HG03025 (cell line): Measurements from ENCODE around the gene IFT80.

Experiments
- ATAC-seq: cut with Tn5 transposase; IDR thresholded peaks from one replicate; pipeline ENCODE4 v1.9.1; 2021; ENCODE audit warnings: mild to moderate bottlenecking, moderate library complexity; ENCODE audit not compliant: unreplicated experiment, low FRiP score

The IFT80 gene

DNA sequence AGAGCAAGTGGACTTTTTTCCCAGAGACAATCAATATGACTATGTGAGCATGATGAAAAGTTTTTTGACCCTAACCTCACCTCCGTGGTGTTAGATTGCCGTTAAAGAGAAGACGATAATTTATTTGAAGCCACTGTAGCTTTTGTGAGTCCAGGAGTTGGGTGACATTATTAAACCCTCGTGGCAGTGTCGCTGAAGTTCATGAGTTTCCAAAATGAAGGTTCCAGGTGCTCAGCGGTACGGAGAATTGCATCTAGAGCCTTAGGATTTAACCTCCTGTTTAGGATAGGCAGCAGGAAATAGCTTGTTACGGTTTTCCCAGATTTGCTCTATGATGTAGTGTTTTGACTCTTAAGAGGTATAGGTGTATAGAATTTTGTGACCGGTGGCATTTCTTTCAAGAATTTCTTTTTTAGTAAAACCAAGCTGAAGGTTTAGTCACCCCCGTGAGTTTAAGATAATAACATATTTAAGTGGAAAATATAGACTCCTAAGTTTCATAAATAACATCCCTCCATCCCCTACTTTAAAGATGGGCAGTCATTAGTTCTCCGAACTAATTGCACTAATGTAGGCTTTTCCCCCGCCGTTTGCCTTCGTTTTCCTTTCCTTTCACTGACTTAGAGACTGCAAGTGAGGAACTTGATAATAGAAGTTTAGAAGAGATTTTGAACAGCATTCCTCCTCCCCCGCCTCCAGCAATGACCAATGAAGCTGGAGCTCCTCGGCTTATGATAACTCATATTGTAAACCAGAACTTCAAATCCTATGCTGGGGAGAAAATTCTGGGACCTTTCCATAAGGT lies 2.5 kb upstream of the IFT80 start:
- no peak for ATAC-seq

DNA sequence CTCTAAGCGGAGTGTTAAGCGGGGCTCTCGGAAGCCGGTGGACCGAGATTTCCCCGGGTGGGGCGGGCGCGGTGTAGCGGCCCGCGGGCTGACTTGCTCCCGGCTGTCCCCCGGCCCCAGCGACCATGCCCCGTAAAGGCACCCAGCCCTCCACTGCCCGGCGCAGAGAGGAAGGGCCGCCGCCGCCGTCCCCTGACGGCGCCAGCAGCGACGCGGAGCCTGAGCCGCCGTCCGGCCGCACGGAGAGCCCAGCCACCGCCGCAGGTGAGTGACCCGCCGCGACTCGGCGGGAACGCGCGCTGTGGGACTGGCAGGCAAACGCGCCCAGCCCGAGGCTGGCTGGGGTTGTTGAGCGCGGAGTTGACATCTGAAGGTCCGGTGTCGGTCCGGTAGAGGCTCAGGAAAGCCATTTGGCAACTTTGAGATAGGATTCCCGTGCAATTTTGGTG lies 1.7 kb upstream of the IFT80 start:
- ATAC-seq, result no peak

DNA sequence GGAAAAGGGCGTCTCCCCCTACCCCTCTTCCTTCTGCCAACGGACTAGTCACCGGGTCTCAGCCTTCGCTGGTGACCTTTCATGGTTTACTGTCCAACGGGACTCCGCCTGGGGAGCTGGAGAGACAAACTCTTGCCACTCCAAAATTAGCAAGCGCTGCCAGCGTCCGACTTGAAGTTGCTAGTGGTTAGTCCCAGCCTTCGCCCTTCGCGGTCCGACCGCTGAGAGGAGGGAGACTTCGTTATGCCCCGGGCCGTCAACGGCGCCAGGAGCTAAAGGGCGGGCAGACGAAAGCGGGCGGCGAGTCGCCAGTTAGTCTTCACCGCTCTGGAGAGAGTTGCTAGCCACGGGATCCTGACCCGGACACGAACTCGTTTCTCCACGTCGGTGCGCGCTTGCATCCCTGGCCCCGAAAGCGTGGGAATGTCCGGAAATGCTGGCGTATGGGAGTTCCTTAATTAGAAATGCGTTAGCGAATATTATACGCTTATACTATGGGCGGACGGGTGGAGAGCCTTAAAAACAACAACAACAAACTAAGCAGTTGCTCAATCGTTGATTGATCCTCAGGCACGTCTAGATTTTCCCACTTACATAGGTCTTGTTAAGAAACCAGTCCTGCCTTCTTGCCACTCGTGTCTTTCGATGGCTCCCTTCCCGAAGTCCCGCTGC lies 1.1 kb upstream of the IFT80 start:
- peak; percentile 15 for ATAC-seq

DNA sequence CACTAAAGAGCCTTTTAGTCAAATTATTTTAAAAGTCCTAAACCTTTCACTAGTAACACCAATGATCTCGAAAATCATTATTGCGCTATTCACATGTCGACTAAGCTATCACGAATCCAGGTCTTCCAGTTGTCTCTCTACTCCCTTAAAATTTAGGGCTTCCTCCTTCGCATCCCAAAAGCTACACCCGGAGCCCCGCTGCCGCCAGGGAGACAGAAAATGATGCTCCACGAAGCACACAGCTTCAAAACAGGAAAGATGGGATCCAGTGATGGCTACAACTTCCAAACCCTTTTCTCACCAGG lies 253 bp downstream of the IFT80 start:
- peak; percentile 4 for ATAC-seq

DNA sequence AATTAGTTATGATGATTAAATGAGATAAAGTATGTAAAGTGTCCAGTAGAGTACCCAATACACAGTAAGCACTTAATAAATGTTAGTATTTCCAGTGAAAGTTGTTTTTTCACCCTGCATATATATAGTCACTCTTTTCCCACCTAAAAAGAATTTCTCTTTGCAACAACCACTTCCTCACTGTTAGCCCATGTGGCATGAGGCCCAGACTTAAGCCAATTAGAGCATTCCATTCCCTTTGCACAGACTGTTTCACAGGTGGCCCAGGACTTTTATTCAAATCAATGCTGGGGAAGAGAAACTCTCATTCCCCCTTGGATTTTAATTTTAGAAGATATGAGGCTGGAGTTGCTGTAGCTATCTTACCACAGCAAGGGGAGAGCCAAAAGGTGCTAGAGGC lies 3.7 kb downstream of the IFT80 start:
- no peak for ATAC-seq

DNA sequence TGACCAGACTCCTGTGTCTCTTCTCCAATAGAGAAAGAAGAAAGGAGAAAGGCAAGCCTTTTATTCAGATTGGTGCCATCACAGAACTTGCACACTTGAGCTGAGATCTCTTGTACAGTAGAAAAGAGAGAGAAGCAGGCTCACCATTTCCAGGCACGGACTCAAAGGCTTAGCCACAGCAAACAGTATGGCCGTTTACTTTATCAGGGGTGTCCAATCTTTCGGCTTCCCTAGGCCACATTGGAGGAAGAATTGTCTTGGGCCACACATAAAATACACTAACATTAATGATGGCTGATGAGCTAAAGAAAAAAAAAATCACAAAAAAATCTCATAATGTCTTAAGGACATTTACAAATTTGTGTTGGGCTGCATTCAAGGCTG lies 5.0 kb downstream of the IFT80 start:
- no peak for ATAC-seq

DNA sequence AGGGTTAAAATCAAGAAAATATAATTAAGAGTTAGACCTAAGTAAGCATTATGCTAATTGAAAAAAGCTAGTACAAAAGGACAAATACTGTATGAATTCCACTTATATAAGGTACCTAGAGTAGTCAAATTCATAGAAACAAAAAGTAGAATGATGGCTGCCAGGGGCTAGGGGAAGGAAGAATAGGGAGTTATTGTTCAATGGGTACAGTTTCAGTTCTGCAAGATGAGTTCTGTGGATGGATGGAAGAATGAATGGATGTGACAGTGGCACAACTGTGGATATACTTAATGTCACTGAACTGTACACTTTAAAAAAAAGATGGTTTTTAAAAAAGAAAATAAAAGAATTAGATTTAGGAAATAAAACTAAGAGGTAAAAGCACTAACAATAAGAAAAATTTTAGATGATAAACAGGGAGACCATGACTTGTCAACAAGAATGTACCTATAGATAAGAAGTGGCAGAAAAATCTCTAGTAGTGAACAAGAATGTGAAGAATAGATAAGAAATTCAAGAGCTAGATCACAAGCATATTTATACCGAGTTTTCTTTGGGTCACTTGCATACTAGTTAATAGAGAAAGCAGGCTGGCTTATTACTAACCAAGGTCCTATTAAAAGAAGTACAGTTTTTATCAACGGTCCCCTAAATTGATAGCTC lies 5.5 kb downstream of the IFT80 start:
- ATAC-seq, result no peak

DNA sequence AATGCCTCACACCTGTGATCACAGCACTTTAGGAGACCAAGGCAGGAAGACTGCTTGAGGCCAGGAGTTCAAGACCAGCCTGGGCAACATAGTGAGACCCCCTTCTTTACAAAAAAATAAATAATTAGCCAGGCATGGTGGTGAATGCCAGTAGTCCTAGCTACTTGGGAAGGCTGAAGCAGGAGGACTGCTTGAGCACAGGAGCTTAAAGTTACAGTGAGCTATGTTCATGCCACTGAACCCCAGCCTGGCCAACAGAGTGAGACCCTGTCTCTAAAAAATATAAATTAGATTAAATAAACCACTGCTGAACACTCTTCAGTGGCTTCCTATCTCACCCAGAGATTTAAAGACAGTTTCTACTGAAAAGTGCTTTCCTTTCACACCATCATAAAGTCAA lies 6.2 kb downstream of the IFT80 start:
- ATAC-seq, result no peak

DNA sequence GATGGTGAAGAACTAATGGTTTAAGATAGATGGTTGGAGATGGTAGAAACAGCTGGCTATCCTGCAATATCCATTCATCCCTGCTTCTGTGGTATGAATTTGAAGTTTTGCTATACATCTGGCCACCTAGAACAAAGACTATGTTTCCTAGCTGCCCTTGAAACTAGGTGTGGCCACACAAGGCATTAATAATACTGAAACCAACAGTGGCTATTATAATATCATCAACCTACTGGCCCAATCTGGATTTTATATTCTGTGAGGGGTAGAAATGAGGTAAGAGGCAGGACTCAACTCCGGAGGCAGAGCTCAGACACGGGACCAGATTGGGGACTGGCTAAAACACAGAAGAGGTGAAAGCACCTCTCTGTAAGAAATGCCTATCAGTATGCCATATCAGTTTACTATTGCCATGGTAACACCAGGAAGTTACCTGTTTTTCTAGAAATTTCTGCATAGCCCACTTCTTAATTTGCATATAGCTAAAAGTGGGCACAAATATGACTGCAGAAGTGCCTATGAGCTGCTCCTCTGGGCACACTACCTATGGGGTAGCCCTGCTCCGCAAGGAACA lies 8.4 kb downstream of the IFT80 start:
- ATAC-seq, result no peak

DNA sequence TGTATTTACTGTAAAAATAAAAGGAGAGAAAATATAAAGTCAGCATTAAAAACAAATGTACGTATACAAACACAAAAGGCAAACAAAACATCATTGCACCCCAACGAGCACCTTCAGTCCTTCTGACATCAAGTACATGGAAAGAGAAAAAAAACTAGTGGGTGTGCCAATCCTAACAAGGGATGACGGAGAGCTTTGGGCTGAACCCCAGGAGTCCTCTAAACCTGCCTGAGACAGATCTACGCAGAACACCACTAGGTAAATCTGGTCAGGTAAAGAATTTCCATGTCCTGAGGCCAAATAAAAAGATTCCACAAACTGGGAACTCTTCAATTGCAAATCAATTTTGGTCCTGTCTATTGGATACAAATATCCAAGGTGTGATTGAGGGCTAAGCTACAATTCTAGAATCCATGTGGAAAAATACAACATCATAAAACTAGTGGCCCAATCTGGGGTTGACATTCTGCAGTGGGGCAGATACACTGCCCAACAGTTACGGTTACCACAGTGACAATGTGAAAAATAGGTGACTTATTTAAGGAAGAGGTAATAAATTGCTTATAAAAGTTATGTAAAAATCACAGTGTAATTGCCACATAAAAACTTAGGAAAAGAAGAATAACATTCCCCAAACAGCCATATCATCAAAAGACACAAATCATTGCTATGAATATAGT lies 14.2 kb downstream of the IFT80 start:
- no peak for ATAC-seq

DNA sequence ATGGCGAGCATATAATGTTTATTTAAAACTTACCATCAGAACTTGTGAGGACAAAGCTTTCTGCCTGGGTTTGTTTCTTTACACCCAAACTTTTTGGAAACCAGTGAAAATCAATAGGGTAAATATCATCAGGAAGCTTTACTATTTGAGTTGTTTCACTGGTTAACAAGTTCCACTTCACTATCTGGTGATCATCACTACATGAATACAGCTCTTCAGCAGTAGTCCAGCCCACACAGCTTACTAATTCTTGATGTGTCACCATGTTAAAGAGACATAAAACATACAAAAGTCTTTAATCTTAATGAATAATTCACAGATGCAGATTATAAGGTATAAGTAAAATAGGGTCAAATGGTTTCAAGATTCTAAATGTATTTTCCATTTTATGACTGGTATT lies 17.6 kb downstream of the IFT80 start:
- no peak for ATAC-seq

DNA sequence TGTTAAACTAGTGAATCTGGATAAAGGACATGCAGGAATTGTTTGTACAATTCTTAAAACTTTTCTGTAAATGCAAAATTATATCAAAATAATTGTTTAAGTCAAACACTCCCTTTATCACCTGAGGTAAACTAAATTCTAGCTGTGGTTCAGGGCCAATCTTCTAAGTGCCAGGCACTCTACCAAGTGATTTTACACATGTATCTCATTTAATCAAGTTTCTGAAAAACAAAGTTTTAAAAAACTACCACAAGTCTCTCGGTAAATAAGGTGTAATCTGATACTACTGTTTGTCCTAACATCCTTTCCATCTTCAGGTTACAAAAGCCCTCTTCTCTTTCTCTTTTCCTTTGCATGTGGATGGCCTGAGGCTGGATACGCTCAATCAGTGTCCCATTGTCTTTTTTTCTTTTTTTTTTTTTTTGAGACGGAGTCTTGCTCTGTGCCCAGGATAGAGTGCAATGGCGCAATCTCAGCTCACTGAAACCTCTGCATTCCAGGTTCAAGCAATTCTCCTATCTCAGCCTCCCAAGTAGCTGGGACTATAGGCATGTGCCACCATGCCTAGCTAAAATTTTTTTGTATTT lies 19.3 kb downstream of the IFT80 start:
- no peak for ATAC-seq

DNA sequence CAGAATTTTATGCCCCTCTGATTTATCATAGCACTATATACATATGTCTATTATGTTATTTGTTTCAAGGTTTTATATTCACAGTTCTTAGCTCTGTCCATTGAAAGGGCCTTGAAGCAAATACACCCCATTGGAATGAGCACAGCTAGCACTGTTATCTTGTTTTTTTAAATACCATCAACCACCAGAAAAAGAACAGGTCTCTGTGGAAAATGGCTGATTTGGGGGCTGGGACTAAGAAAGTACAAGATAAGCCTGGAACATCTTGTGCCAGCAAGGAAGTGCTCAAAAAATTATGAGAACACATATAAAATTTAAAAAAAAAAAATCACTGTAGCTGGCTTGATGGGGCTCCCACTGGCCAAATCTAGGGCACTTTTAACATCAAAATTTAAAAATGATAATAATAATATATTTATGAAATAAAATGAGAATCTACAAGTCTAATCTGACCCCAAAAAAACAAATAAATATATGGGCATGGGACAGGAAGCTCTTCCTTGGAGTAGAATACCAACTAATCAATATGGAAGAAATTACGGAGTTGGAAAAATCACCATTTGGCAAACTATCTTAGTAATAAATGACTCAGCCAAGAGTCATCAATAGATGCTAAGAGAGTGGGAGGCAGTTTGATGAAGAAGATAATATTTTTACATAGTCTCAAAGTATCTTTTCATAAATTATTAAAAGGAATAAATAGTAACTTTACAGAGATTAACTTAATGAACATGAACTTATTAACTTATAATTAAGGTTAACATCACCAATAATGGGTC lies 20.5 kb downstream of the IFT80 start:
- ATAC-seq, result no peak

DNA sequence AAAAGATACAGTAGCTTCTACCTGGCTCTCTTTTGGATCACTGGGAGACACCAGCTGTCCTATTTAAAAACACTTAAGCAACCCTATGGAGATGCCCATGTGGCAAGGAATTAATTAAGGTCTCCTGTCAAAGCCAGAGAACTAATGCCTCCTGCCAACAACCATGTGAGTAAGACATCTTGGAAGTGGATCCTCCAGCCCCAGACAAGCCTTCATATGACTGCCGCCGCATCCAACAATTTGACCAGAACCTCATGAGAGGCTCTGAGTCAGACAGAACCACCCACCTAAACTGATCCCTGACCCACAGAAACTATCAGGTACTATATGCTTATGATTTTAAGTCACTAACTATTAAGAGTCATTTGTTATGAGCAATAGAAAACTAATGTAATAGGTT lies 22.3 kb downstream of the IFT80 start:
- no peak for ATAC-seq

DNA sequence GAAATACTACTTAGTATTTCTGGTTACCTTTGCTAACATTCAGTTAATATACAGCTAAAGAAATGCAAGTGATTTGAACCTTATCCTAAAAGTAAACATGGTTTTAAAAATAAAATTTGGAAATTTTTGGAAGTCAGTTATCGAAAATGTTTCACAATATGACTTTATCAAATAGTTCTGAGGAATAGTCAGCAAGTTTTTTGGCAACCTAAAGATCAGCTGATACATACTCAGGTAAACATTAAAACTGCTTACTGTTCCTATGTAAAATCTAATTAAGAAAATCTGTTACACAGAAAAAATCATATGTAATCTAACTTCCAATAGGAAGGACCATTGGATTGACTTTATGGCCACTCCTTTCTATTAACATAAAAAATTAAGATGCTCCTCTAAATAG lies 24.1 kb downstream of the IFT80 start:
- no peak for ATAC-seq

DNA sequence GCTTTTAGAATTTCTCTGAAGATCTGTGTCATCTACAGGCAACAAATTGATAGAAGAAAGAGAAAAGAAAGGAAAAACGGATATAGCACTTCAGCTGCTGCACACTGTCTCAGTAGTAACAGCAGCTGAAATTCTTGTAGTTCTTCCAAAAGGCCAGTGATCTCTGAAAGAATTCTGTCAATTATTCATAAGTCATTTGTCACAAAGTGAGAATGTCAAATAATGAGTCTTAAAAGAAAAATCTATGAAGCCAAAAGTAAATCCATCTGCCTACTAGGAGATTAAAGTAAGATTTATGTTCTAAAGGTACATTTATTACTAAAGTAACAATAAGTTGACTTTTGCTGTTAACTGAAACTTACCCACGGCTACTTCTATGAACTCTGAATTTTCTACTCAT lies 24.6 kb downstream of the IFT80 start:
- ATAC-seq, result no peak

DNA sequence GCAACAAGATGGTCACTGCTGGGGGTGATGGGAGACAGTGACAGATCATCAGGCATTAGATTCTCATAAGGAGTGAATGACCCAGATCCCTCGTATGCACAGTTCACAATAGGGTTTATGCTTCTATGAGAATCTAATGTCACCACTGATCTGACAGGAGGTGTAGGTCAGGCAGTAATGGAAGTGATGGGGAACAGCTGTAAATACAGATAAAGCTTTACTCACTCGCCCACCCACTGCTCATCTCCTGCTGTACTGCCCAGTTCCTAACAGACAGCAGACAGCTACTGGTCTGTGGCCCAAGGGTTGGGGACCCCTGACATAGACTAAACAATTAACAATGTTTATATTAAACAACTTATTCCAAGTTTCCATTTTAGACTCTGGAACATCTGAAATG lies 25.4 kb downstream of the IFT80 start:
- ATAC-seq, result no peak

DNA sequence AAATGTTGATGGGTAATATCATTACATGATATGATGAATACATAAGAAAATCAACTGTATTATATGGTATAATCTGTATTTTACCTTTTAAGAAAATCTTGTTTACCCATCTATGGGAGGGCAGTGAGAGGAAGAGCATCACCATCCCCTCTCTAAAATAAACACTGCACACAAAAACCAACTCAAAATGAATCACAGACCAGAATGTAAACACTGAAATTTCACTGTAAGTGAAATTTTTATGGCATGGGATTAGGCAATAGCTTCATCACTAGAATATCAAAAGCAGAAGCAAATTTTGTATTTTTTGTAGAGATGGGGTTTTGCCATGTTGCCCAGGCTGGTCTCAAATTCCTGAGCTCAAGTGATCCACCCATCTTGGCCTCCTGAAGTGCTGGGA lies 26.2 kb downstream of the IFT80 start:
- no peak for ATAC-seq

DNA sequence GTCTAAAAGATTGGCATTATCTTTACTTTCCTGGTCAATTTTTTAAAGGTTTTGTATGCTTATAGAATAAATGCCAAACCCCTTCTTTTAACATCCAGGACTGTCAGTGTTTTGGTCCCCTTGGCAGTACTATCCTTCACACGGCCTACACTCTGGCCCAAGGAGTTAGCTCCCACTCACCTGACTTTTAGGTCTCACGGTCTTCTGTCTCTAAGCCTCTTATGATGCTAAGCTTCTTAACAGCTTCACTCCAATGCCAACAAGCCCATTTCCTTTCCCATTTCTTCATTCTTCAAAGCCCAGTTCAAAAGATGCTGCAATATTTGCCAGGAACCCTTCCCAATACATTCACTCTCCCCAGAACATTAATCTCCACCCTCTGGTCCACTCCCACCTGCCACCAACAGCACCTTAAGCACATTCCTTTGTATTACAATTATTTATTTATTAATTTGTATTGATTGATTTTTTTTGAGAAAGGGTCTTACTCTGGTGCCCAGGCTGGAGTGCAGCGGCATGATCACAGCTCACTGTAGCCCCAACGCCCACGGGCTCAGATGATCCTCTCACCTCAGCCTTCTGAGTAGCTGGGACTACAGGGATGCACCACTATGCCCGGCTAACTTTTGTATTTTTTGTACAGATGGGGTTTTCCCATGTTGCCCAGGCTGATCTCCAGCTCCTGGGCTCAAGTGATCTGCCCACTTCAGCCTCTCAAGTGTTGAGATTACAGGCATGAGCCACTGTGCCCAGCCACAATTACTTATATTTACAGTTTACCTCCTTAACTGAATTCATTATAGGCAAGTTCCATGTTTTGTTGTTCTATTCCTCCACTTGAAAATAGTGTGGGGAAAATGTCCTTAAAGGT lies 27.8 kb downstream of the IFT80 start:
- no peak for ATAC-seq
